ENCODE data around the gene FAM9C. TPM values are rescaled to one million over a fixed set of nuclear protein-coding genes. Genes with fewer than 3 reads are reported as not detected.
A peak's percentile ranks its signal among the peaks of the same experiment; 100 is the strongest.

The FAM9C gene
- total RNA-seq, 1 donor from 2014 or later, result not detected

- no peak overlapping the region for H3K4me3 ChIP-seq
- no peak for TF ChIP-seq CTCF (IDR thresholded peaks at IDR 0.05)
- H3K9me3 ChIP-seq, result no peaks in the 10 kb centered on the region
- H3K27ac ChIP-seq, result no peak overlapping the region
- ATAC-seq (no peak), DNase-seq (no peak)
- H3K4me1 ChIP-seq, result no peaks in the 10 kb centered on the region
- H3K36me3 ChIP-seq, result no peaks in the 10 kb centered on the region
- intact Hi-C loops (cut with DNase I), result no loop called here
- H3K27me3 ChIP-seq, result no peaks in the 10 kb centered on the region
Observed at GRCh38 chrX:13036896-13037295, 7.5 kb downstream of the FAM9C start.

GRCh38 chrX:13033193-13033592, 11.2 kb downstream of the FAM9C start:
- Histone ChIP-seq H3K4me3 (no peak overlapping the region), H3K27me3 (no peaks in the 10 kb centered on the region), H3K9me3 (no peaks in the 10 kb centered on the region), H3K27ac (no peak overlapping the region), H3K4me1 (peaks cover 14% of the 10 kb centered on the region), H3K36me3 (no peaks in the 10 kb centered on the region)
- DNase-seq, result no peak
- intact Hi-C loops (cut with DNase I), result no loop called here
- no peak for TF ChIP-seq CTCF (IDR thresholded peaks at IDR 0.05)
- ATAC-seq, result no peak

- no peak for TF ChIP-seq CTCF (IDR thresholded peaks at IDR 0.05)
- Histone ChIP-seq H3K27me3 (no peaks in the 10 kb centered on the region), H3K36me3 (no peaks in the 10 kb centered on the region), H3K4me1 (peaks cover 14% of the 10 kb centered on the region), H3K27ac (peak overlapping the region; percentile 24), H3K9me3 (no peaks in the 10 kb centered on the region), H3K4me3 (no peak overlapping the region)
- intact Hi-C loops (cut with DNase I), result no loop called here
- ATAC-seq (no peak), DNase-seq (no peak)
Observed at GRCh38 chrX:13029887-13030771, 14.3 kb downstream of the FAM9C start.

- DNase-seq, result no peak
- intact Hi-C loops (cut with DNase I), result no loop called here
- ATAC-seq, result no peak
- Histone ChIP-seq H3K9me3 (no peaks in the 10 kb centered on the region), H3K4me3 (no peak overlapping the region), H3K4me1 (peaks cover 14% of the 10 kb centered on the region), H3K36me3 (no peaks in the 10 kb centered on the region), H3K27me3 (no peaks in the 10 kb centered on the region), H3K27ac (peak overlapping the region; percentile 63)
- no peak for TF ChIP-seq CTCF (IDR thresholded peaks at IDR 0.05)
Observed at GRCh38 chrX:13029637-13029886, 14.9 kb downstream of the FAM9C start.

GRCh38 chrX:13028871-13029636, 15.4 kb downstream of the FAM9C start:
- ATAC-seq, result peak; percentile 57
- TF ChIP-seq CTCF (IDR thresholded peaks at IDR 0.05), result no peak

More at GRCh38 chrX:13028871-13029636, 15.4 kb downstream of the FAM9C start:
- intact Hi-C loops (cut with DNase I), result no loop called here
- Histone ChIP-seq H3K9me3 (no peaks in the 10 kb centered on the region), H3K27ac (peak overlapping the region; percentile 63), H3K4me3 (no peak overlapping the region), H3K36me3 (no peaks in the 10 kb centered on the region), H3K4me1 (peaks cover 14% of the 10 kb centered on the region), H3K27me3 (no peaks in the 10 kb centered on the region)
- DNase-seq, result no peak

All from upper lobe of right lung (tissue), 1 donor.